ENCODE measurements around the gene CTNS.

DNA sequence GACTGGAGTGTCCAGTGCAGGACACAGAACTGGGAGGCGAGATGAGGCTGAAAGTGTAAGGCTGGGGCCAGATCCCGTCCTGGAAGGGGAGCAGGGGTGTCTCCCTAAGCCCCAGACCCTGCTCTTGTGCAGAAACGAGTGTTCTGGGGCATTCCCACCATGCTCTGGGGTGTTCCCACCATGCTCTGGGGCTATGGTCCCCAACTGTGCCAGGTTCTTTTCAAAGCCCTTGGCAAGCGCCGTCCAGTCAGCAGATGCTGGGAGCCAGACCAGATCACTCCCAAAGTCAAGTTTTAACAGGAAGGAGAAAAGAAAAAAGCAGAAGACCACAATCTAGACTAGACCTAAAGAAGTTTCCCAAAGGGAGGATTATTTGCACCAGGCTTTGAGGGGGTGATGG is 29.3 kb downstream of the CTNS start:
- TF ChIP-seq, protein P1, sequence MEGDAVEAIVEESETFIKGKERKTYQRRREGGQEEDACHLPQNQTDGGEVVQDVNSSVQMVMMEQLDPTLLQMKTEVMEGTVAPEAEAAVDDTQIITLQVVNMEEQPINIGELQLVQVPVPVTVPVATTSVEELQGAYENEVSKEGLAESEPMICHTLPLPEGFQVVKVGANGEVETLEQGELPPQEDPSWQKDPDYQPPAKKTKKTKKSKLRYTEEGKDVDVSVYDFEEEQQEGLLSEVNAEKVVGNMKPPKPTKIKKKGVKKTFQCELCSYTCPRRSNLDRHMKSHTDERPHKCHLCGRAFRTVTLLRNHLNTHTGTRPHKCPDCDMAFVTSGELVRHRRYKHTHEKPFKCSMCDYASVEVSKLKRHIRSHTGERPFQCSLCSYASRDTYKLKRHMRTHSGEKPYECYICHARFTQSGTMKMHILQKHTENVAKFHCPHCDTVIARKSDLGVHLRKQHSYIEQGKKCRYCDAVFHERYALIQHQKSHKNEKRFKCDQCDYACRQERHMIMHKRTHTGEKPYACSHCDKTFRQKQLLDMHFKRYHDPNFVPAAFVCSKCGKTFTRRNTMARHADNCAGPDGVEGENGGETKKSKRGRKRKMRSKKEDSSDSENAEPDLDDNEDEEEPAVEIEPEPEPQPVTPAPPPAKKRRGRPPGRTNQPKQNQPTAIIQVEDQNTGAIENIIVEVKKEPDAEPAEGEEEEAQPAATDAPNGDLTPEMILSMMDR (conservative IDR thresholded peaks at IDR 0.05) = no peak
- TF ChIP-seq ZFX (IDR thresholded peaks at IDR 0.05) = no peak
